Measurements from ENCODE around the gene ACP6. TPM values are rescaled to one million over a fixed set of nuclear protein-coding genes. Genes with fewer than 3 reads are reported as not detected.

Gene ACP6
- polyA plus RNA-seq, 2 of the 4 experiments (the other 2 are of a cell fraction), result 14.9 to 26.2 TPM

DNA sequence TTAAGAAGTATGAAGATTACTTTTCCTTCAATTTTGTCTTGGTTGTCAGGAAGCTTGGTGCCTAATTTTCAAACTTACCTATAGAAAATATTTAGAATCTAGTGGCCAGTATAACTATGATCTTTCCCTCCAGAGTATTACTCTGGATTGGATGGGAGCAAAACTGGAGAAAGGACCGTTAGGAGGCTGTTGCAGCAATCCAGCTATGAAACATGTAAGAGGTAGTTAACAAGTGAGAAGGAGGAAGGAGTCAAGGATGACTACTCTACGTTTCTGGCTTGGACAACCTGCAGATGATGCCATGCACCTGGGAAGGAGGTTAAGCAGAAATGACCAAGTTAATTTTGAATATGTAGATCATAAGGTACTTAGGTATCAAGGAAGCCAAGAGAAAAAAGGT lies 3.5 kb upstream of the ACP6 start:
- H3K4me3 ChIP-seq, result no peak overlapping the region
- H3K4me1 ChIP-seq, result peaks cover 28% of the 10 kb centered on the region
- H3K9me3 ChIP-seq, result peaks cover 18% of the 10 kb centered on the region
- DNase-seq (ENCODE audit: low read depth in 1 of 2, low spot score in 1 of 2), result no peak
- ATAC-seq, result no peak
- peak overlapping the region in 1 of 2 experiments; percentile 21; a peak in 1 of 6 replicates for H3K27ac ChIP-seq
- TF ChIP-seq RFX5 (IDR thresholded peaks at IDR 0.05), result no peak
- TF ChIP-seq NPAS2 (CRISPR knock-in tag; IDR thresholded peaks at IDR 0.05; ENCODE audit: borderline replicate concordance), result no peak
- TF ChIP-seq RAD21 (conservative IDR thresholded peaks at IDR 0.05 in 1 of 2, IDR thresholded peaks at IDR 0.05 in 1 of 2), result no peak
- FAIRE-seq, result no peak
- WGBS (ENCODE audit: missing lambda C conversion rate), result 40% methylated on average over 2 of the region's 2 CpGs
- POLR2A ChIA-PET, result no interaction called here
- H3K4me2 ChIP-seq, result no peak overlapping the region
- CTCF ChIA-PET, result interaction anchor here (1.1 to 1.7 kb wide), 4 partner anchors 9 to 47 kb away, joined by 3 to 7 read pairs (median 4); no protein-coding TSS in a partner anchor

GRCh38 chr1:147673406-147673805 lies 3.1 kb upstream of the ACP6 start:
- POLR2A ChIA-PET, result no interaction called here
- TF ChIP-seq CHD4 (IDR thresholded peaks at IDR 0.05; ENCODE audit: borderline replicate concordance) (no peak), HOXB5 (CRISPR knock-in tag; IDR thresholded peaks at IDR 0.05) (no peak), ZC3H11A (IDR thresholded peaks at IDR 0.05) (no peak), TFCP2L1 (CRISPR knock-in tag; IDR thresholded peaks at IDR 0.05) (no peak), POLR2A (IDR thresholded peaks at IDR 0.05; ENCODE audit: low read length) (no peak), ZSCAN20 (CRISPR knock-in tag; IDR thresholded peaks at IDR 0.05) (no peak), MAFK (IDR thresholded peaks at IDR 0.05; ENCODE audit: partially characterized antibody) (no peak), SREBF2 (IDR thresholded peaks at IDR 0.05) (no peak), NR3C1 (IDR thresholded peaks at IDR 0.05) (no peak), CTCF (IDR thresholded peaks at IDR 0.05) (no peak), KDM1A (IDR thresholded peaks at IDR 0.05; ENCODE audit: low read depth) (no peak)
- TF ChIP-seq, protein P1, sequence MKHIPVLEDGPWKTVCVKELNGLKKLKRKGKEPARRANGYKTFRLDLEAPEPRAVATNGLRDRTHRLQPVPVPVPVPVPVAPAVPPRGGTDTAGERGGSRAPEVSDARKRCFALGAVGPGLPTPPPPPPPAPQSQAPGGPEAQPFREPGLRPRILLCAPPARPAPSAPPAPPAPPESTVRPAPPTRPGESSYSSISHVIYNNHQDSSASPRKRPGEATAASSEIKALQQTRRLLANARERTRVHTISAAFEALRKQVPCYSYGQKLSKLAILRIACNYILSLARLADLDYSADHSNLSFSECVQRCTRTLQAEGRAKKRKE (CRISPR knock-in tag; IDR thresholded peaks at IDR 0.05; ENCODE audit: low read depth), result no peak
- TF ChIP-seq, protein P2, sequence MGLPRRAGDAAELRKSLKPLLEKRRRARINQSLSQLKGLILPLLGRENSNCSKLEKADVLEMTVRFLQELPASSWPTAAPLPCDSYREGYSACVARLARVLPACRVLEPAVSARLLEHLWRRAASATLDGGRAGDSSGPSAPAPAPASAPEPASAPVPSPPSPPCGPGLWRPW (IDR thresholded peaks at IDR 0.05), result no peak
- H3K9me3 ChIP-seq, result peaks cover 14% of the 10 kb centered on the region
- WGBS (ENCODE audit: missing lambda C conversion rate), result 57% methylated on average over 2 of the region's 2 CpGs
- ATAC-seq (no peak), DNase-seq (ENCODE audit: low read depth in 1 of 2, low spot score in 1 of 2) (no peak), FAIRE-seq (no peak)
- H3K4me1 ChIP-seq, result peaks cover 32% of the 10 kb centered on the region
- no peak overlapping the region for H3K4me2 ChIP-seq
- H3K4me3 ChIP-seq, result no peak overlapping the region
- CTCF ChIA-PET, result interaction anchor here (1.1 kb wide), 2 partner anchors 10 to 47 kb away, joined by 3 to 4 read pairs; no protein-coding TSS in a partner anchor
- no peak overlapping the region for H3K27ac ChIP-seq

DNA sequence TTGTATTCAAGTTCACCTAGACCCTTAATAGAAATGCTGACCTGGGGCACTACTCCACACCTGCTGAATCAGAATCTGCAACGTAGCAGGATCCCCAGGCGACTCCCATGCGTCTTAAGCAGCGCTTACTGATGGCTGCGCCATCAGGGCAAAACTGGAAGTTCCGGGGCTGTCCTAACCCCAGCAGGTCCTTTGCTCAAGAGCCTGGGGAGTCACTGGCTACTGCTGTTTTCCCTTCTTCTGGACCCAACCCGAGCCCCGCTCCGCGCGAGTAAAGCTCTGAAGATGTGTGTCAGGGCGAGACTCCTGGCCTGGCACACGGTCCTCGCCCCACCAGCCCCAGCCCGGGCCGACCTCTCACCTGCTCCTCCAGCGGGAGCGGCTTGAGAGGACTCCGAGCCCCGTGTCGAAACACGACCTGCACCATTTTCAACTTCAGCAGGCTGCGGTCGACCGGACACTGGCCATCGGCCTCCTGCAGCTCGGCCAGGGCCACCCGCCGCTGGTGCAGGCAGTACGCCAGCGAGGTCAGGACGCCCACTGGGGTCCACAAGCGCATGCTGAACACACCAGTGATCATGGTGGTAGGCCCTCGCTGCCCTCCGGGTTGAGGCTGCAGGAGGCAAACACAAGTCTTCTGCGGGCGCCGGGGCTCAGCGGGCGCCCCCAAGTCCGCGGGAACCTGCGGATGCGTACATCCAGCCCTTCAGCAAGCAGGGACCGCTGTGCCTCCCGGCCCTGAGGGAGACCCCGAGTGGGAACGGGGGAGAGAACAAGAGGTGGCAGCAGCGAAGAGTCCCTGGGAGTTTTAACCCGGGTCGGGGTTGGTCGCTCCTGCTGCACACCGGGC lies 630 bp downstream of the ACP6 start:
- H3K4me1 ChIP-seq, result peaks cover 10% of the 10 kb centered on the region
- WGBS (ENCODE audit: missing lambda C conversion rate), result 2% methylated on average over 32 of the region's 53 CpGs
- DNase-seq (ENCODE audit: low read depth in 1 of 2, low spot score in 1 of 2) (peak; percentile 52 to 62), ATAC-seq (peak; percentile 70 to 75), FAIRE-seq (no peak)
- CTCF ChIA-PET, result interaction anchor here (0.9 to 1.8 kb wide), 8 partner anchors 13 to 173 kb away, joined by 3 to 6 read pairs (median 5); no protein-coding TSS in a partner anchor
- no peaks in the 10 kb centered on the region for H3K9me3 ChIP-seq
- POLR2A ChIA-PET, result interaction anchor here (0.7 to 0.9 kb wide), 2 partner anchors 223 to 369 kb away, joined by 3 read pairs; no protein-coding TSS in a partner anchor
- peak overlapping the region; percentile 82 to 91 for H3K27ac ChIP-seq
- H3K4me3 ChIP-seq, result peak overlapping the region; percentile 80
- no peak for TF ChIP-seq MAZ (IDR thresholded peaks at IDR 0.05; ENCODE audit: borderline replicate concordance, low read depth, low read length)
- TF ChIP-seq KDM5A (IDR thresholded peaks at IDR 0.05), result no peak
- TF ChIP-seq, protein P3, sequence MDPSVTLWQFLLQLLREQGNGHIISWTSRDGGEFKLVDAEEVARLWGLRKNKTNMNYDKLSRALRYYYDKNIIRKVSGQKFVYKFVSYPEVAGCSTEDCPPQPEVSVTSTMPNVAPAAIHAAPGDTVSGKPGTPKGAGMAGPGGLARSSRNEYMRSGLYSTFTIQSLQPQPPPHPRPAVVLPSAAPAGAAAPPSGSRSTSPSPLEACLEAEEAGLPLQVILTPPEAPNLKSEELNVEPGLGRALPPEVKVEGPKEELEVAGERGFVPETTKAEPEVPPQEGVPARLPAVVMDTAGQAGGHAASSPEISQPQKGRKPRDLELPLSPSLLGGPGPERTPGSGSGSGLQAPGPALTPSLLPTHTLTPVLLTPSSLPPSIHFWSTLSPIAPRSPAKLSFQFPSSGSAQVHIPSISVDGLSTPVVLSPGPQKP (IDR thresholded peaks at IDR 0.05; ENCODE audit: low read depth, low read length), result no peak
- TF ChIP-seq JUN (IDR thresholded peaks at IDR 0.05), result no peak; a peak in 1 of 5 replicates
- TF ChIP-seq MAX (IDR thresholded peaks at IDR 0.05), result peak; percentile 56; the same call in 1 of the 2 replicates
- no peak for TF ChIP-seq POLR2AphosphoS2 (conservative IDR thresholded peaks at IDR 0.05; ENCODE audit: low read length)
- TF ChIP-seq MAFK (IDR thresholded peaks at IDR 0.05; ENCODE audit: partially characterized antibody), result peak; percentile 70
- TF ChIP-seq, protein P4, sequence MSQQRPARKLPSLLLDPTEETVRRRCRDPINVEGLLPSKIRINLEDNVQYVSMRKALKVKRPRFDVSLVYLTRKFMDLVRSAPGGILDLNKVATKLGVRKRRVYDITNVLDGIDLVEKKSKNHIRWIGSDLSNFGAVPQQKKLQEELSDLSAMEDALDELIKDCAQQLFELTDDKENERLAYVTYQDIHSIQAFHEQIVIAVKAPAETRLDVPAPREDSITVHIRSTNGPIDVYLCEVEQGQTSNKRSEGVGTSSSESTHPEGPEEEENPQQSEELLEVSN (IDR thresholded peaks at IDR 0.05; ENCODE audit: borderline replicate concordance, low read depth), result peak; percentile 66; the same call in 1 of the 2 replicates
- no peak for TF ChIP-seq CBX2 (IDR thresholded peaks at IDR 0.05; ENCODE audit: borderline replicate concordance, low read depth)
- peak overlapping the region; percentile 81 for H3K4me2 ChIP-seq
